Body of pancreas (tissue), 4 donors: ENCODE data around the gene YWHAQ. TPM values are rescaled to one million over a fixed set of nuclear protein-coding genes. Genes with fewer than 3 reads are reported as not detected.
A peak's percentile ranks its signal among the peaks of the same experiment; 100 is the strongest.
"Not testable (repeated sequence)": the region's sequence is repeated elsewhere in the genome, so short reads cannot be mapped to it uniquely, and the experiment has no call there.

Experiments used
- ATAC-seq: fragments of 150-250 bp; one replicate; pipeline ENCODE4 v1.9.1; 2016
- DNase-seq, 4 donors: peaks; one replicate each; pipeline ENCODE4 v3.0.0-alpha.2; 2019
- H3K27ac ChIP-seq, 4 donors: fragments of 200-600 bp; sonication (generic); 1 replicate in 3 of 4; 2 replicates in 1 of 4; pipeline versions ENCODE4 v1.5.1 to v1.6.1; 2016 to 2019; ENCODE audit warnings: mild to moderate bottlenecking in 1 of 4, mixed read lengths in 1 of 4, moderate library complexity in 1 of 4
- H3K27me3 ChIP-seq, 2 donors: fragments of 200-600 bp; sonication (generic); one replicate each; pipeline ENCODE4 v1.6.0; 2016; ENCODE audit warnings: mild to moderate bottlenecking in 1 of 2
- H3K36me3 ChIP-seq, 2 donors: fragments of 200-600 bp; sonication (generic); replicated peaks in 1 of 2; 2 replicates each; pipeline ENCODE4 v1.5.1; 2016; ENCODE audit warnings: low read depth in 2 of 2; ENCODE audit not compliant: insufficient read depth in 1 of 2
- H3K4me1 ChIP-seq: fragments of 200-600 bp; sonication (generic); one replicate; pipeline ENCODE4 v1.6.0; 2016
- H3K4me3 ChIP-seq, 2 donors: fragments of 200-600 bp; sonication (generic); 1 replicate in 1 of 2; 2 replicates in 1 of 2; pipeline ENCODE4 v1.5.1; 2016 to 2019
- H3K9me3 ChIP-seq, 3 donors: fragments of 200-600 bp; sonication (generic); 1 replicate in 2 of 3; 2 replicates in 1 of 3; pipeline ENCODE4 v1.5.1; 2016
- POLR2A ChIP-seq, 3 donors: fragments of 450-650 bp; IDR thresholded peaks; one replicate each; pipeline ENCODE4 v1.6.1; 2016; ENCODE audit warnings: antibody characterized with exemption in 3 of 3, mild to moderate bottlenecking in 2 of 3
- WGBS, 2 donors: methylation state at CpG; one replicate each; pipeline ENCODE4 v1.1.5; 2017; 5-methylcytosine and 5-hydroxymethylcytosine counted together
- intact Hi-C: fragments of 100-400 bp; cut with DNase I; formaldehyde crosslinking; loops from one replicate; pipeline ENCODE4 v1.15.1; 2023
- total RNA-seq, 2 donors: library from RNA; depleted of rRNA; stranded (reverse); fragments of >200 nt; gene quantifications; one replicate each; pipeline ENCODE4 v1.1.0, GENCODE V29; 2016
- TF ChIP-seq, protein P1 (sequence below), 7 experiments: fragments of 450-650 bp in 4 of 7; fragments of 200-600 bp in 3 of 7; sonication (generic) in 3 of 7; IDR thresholded peaks; one replicate each; pipeline ENCODE4 v1.5.1; 2016 to 2019; ENCODE audit warnings: antibody characterized with exemption in 7 of 7

Gene YWHAQ
- total RNA-seq, 2 donors from 2014 or later = 69.2 to 132 TPM

GRCh38 chr2:9610781-9611548 lies 19.8 kb downstream of the YWHAQ start:
- ATAC-seq (no peak), DNase-seq (no peak)
- no peak overlapping the region for H3K4me3 ChIP-seq
- intact Hi-C loops = no loop called here
- no peaks in the 10 kb centered on the region for H3K36me3 ChIP-seq
- no peaks in the 10 kb centered on the region for H3K9me3 ChIP-seq
- no peaks in the 10 kb centered on the region for H3K27me3 ChIP-seq
- WGBS, 2 donors = 73 to 77% methylated on average over 7 of the region's 7 CpGs
- no peak overlapping the region for H3K27ac ChIP-seq
- peaks cover 60% of the 10 kb centered on the region for H3K4me1 ChIP-seq
- TF ChIP-seq, protein P1, sequence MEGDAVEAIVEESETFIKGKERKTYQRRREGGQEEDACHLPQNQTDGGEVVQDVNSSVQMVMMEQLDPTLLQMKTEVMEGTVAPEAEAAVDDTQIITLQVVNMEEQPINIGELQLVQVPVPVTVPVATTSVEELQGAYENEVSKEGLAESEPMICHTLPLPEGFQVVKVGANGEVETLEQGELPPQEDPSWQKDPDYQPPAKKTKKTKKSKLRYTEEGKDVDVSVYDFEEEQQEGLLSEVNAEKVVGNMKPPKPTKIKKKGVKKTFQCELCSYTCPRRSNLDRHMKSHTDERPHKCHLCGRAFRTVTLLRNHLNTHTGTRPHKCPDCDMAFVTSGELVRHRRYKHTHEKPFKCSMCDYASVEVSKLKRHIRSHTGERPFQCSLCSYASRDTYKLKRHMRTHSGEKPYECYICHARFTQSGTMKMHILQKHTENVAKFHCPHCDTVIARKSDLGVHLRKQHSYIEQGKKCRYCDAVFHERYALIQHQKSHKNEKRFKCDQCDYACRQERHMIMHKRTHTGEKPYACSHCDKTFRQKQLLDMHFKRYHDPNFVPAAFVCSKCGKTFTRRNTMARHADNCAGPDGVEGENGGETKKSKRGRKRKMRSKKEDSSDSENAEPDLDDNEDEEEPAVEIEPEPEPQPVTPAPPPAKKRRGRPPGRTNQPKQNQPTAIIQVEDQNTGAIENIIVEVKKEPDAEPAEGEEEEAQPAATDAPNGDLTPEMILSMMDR (IDR thresholded peaks at IDR 0.05) = no peak

DNA sequence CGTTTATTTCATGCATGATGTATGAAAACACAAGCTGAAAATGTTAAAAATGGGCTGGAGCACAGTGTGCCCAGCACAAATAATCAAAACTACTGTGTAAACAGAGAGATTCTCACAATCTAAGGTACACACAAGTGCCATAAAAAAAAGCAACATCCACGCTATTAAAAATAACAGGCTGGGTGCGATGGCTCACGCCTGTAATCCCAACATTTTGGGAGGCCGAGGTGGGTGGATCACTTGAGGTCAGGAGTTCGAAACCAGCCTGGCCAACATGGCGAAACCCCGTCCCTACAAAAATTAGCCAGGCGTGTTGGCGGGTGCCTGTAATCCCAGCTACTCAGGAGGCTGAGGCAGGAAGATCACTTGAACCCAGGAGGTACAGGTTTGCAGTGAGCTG lies 22.3 kb downstream of the YWHAQ start:
- H3K36me3 ChIP-seq, H3K4me3 ChIP-seq, intact Hi-C loops, H3K9me3 ChIP-seq, H3K27me3 ChIP-seq: not testable (repeated sequence)
- Histone ChIP-seq H3K27ac (peak overlapping the region; percentile 34 to 78 (median 64)), H3K4me1 (peaks cover 38% of the 10 kb centered on the region)
- WGBS, 2 donors = 52 to 53% methylated on average over 10 of the region's 10 CpGs
- DNase-seq (peak in 2 of 4 donors; percentile 21 to 22), ATAC-seq (peak; percentile 64)

GRCh38 chr2:9602412-9602811 lies 28.4 kb downstream of the YWHAQ start:
- H3K9me3 ChIP-seq = peaks cover 0 to 7% (median 0%) of the 10 kb centered on the region in 3 donors
- TF ChIP-seq, protein P1 (IDR thresholded peaks at IDR 0.05) = no peak
- no peak for TF ChIP-seq POLR2A (IDR thresholded peaks at IDR 0.05)
- no peak overlapping the region for H3K4me3 ChIP-seq
- peaks cover 0 to 5% of the 10 kb centered on the region in 2 donors for H3K36me3 ChIP-seq
- H3K27me3 ChIP-seq = no peaks in the 10 kb centered on the region
- intact Hi-C loops = no loop called here
- ATAC-seq (no peak), DNase-seq (no peak)
- no peak overlapping the region for H3K27ac ChIP-seq
- WGBS, 2 donors = 89% methylated on average over 3 of the region's 3 CpGs
- peaks cover 2% of the 10 kb centered on the region for H3K4me1 ChIP-seq

- Histone ChIP-seq H3K27me3 (no peaks in the 10 kb centered on the region), H3K4me3 (no peak overlapping the region), H3K27ac (no peak overlapping the region), H3K4me1 (peaks cover 4% of the 10 kb centered on the region), H3K36me3 (peaks cover 0 to 5% of the 10 kb centered on the region in 2 donors), H3K9me3 (peaks cover 0 to 7% (median 0%) of the 10 kb centered on the region in 3 donors)
- no peak for TF ChIP-seq POLR2A (IDR thresholded peaks at IDR 0.05)
- TF ChIP-seq, protein P1 (IDR thresholded peaks at IDR 0.05) = no peak
- no peak for DNase-seq
- no peak for ATAC-seq
- intact Hi-C loops = no loop called here
- WGBS, 2 donors = 88 to 97% methylated on average over 5 of the region's 5 CpGs
Observed at GRCh38 chr2:9601397-9601796, 29.4 kb downstream of the YWHAQ start.

DNA sequence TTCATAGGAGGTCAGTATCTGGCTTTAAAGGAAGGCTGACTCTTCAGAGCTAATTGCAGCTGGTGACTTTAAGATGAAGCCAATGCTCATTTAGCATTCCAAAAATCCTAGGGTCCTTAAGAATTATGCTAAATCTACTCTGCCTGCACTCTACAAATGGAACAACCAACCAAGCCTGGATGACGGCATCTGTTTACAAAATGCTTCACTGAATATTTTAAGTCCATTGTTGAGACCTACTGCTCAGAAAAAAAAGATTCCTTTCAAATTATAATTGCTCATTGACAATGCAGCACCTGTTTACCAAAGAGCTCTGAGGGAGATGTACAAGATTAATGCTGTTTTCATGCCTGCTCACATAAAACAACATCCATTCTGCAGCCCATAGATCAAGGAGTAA lies 31.4 kb downstream of the YWHAQ start:
- intact Hi-C loops = no loop called here
- no peak for TF ChIP-seq POLR2A (IDR thresholded peaks at IDR 0.05)
- TF ChIP-seq, protein P1 (IDR thresholded peaks at IDR 0.05) = no peak
- H3K4me3 ChIP-seq = no peak overlapping the region
- 95% methylated on average over 1 of the region's 1 CpG for WGBS, 2 donors
- H3K27me3 ChIP-seq = no peaks in the 10 kb centered on the region
- H3K36me3 ChIP-seq = peaks cover 0 to 5% of the 10 kb centered on the region in 2 donors
- H3K9me3 ChIP-seq = peaks cover 0 to 7% (median 0%) of the 10 kb centered on the region in 3 donors
- peaks cover 23% of the 10 kb centered on the region for H3K4me1 ChIP-seq
- ATAC-seq (no peak), DNase-seq (no peak)
- no peak overlapping the region for H3K27ac ChIP-seq
